OCI-LY1 (cell line): ENCODE results near the gene VAMP5.

ENCODE experiments used
- EZH2 ChIP-seq: fragments of 200-600 bp; sonication (generic), shearing (Covaris generic); IDR thresholded peaks from 2 replicates; pipeline ENCODE4 v1.8.0; 2017; ENCODE audit warnings: borderline replicate concordance, mixed run types, mild to moderate bottlenecking, antibody characterized with exemption, low read length, moderate library complexity, mixed read lengths
- TF ChIP-seq, protein P1 (sequence below): fragments of 200-600 bp; sonication (generic), shearing (Covaris generic); IDR thresholded peaks from 2 replicates; pipeline ENCODE4 v1.5.1; 2017; ENCODE audit warnings: mild to moderate bottlenecking, antibody characterized with exemption, low read length, moderate library complexity, mixed read lengths

DNA sequence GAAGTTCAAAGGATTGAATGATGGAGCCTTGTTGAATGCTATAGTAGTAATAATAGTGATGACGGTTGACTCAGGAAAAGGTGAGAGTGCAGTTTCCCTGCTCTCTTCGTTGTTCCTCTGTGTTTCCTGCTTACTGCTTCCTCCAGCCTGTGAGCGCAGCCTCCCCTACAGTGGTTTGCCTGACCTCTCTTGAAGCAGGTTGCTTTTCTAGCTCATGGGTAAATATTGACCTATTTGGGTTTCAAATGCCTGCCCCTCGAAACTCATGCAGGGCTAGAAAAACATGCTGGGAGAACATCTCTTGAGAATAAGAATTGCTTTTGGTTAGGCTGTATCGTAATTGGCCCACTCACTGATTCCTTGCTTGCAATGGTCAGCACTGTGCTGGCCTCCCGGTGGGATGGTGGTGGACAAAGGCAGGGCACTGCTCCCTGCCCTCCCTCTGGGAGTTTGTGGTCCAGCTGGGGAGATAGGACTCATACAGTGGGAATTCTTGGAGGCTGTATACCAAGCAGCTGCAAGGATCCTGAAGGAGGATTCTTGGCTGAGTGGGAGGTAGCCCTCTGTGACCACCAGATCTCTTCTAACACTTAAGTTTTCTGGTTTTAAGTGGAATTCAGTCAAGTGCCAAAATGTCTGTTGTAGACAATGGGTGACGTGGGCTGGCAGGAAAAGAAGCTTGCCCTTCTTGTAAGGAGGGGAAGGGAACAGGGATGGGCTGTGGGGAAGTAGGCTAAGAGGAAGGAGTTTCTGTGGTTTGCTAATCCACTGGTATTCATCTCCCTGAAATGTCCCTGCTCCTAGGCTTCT lies 6.0 kb downstream of the VAMP5 start:
- TF ChIP-seq, protein P1, sequence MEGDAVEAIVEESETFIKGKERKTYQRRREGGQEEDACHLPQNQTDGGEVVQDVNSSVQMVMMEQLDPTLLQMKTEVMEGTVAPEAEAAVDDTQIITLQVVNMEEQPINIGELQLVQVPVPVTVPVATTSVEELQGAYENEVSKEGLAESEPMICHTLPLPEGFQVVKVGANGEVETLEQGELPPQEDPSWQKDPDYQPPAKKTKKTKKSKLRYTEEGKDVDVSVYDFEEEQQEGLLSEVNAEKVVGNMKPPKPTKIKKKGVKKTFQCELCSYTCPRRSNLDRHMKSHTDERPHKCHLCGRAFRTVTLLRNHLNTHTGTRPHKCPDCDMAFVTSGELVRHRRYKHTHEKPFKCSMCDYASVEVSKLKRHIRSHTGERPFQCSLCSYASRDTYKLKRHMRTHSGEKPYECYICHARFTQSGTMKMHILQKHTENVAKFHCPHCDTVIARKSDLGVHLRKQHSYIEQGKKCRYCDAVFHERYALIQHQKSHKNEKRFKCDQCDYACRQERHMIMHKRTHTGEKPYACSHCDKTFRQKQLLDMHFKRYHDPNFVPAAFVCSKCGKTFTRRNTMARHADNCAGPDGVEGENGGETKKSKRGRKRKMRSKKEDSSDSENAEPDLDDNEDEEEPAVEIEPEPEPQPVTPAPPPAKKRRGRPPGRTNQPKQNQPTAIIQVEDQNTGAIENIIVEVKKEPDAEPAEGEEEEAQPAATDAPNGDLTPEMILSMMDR: no peak
- no peak for TF ChIP-seq EZH2
